Measurements from ENCODE around the gene PAX9.

DNA sequence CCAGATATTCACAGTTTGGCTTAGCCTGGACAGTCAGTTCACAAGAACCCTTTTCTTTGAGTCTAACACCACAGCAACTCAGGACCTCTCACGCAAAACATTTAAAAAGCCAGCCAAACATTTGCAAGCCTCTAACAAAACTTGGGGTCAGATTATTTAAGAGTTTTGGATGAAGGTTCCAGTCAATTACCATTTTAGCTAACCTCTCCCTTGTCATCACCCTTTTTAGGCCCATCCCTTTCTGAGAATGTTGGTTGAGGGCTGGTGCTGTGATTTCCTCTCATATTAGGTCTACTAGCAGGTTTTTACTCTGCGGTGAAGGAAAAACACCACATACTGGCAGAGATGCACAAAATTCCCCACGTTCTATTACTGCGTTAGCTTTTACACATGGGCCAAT lies 20.7 kb downstream of the PAX9 start:
- TF ChIP-seq, protein P1, sequence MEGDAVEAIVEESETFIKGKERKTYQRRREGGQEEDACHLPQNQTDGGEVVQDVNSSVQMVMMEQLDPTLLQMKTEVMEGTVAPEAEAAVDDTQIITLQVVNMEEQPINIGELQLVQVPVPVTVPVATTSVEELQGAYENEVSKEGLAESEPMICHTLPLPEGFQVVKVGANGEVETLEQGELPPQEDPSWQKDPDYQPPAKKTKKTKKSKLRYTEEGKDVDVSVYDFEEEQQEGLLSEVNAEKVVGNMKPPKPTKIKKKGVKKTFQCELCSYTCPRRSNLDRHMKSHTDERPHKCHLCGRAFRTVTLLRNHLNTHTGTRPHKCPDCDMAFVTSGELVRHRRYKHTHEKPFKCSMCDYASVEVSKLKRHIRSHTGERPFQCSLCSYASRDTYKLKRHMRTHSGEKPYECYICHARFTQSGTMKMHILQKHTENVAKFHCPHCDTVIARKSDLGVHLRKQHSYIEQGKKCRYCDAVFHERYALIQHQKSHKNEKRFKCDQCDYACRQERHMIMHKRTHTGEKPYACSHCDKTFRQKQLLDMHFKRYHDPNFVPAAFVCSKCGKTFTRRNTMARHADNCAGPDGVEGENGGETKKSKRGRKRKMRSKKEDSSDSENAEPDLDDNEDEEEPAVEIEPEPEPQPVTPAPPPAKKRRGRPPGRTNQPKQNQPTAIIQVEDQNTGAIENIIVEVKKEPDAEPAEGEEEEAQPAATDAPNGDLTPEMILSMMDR (IDR thresholded peaks at IDR 0.05), result no peak
- no peak for TF ChIP-seq POLR2A (IDR thresholded peaks at IDR 0.05)
